Astrocyte (in vitro differentiated cells and primary cell): Measurements from ENCODE around the gene FAM53A.

Experiments used
- CTCF ChIP-seq: IDR thresholded peaks from 2 replicates; pipeline ENCODE4 v1.5.1; 2011; ENCODE audit warnings: low read depth, mild to moderate bottlenecking, inconsistent platforms, low read length, moderate library complexity; ENCODE audit not compliant: insufficient read depth
- EZH2 ChIP-seq: IDR thresholded peaks from 2 replicates; pipeline ENCODE4 v1.6.1; 2012; ENCODE audit warnings: mild to moderate bottlenecking, low read length, inconsistent platforms; ENCODE audit not compliant: insufficient read depth

- TF ChIP-seq CTCF, result no peak
- no peak for TF ChIP-seq EZH2
Observed at GRCh38 chr4:1706358-1706757, 22.2 kb upstream of the FAM53A start.
